ENCODE measurements around the gene HDAC8.

DNA sequence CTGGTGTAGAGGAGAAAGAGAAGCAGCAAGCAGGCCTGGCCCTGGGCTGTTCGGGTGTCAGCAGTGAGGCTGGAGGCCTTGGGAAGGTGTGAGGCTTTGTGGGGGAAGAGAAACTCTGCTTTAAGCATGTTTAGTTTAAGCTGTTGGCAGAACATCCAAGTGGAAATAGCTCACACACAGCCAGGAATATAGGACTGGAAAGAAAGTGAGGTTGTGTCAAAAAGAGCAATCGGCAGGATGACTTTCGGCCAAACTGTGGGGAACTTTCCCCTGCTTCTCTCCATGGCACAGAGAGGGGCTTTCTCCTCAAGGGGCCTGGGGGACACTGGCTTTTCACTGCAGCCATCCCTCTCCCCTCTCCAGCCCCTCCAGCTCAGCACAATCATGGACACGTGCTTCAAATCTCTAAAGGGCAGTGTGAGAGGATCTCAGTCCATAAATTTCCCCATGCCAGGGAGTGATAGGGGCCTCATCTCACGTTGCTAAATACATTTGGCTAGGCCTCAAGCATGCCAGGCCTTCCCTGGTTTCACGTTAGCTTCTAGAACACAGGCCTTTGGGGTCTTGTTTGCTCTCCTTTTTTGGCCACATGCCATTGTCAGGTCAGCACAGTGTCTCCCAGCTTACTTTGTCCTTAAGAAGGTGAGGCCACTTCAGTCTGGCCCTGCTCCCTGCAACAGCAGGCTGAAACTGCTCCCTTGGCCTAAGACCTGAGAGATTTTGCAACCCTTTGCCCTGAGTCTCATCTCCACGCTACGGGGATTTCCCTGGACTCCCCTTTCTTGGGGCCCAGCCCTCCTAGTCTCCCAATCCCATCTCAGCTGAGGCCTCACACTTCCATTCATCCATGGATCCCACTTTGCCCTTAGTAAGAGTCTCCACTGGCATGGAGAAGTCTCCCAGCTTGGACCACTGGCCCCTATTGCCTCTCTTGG lies 258.7 kb downstream of the HDAC8 start:
- TF ChIP-seq CTCF (IDR thresholded peaks at IDR 0.05) (no peak), TCF7L2 (IDR thresholded peaks at IDR 0.05; ENCODE audit: low read depth, low read length) (no peak), POLR2AphosphoS5 (IDR thresholded peaks at IDR 0.05; ENCODE audit: low read depth, low read length) (no peak)
